Measurements from ENCODE around the gene RSPO4.

Gene RSPO4

DNA sequence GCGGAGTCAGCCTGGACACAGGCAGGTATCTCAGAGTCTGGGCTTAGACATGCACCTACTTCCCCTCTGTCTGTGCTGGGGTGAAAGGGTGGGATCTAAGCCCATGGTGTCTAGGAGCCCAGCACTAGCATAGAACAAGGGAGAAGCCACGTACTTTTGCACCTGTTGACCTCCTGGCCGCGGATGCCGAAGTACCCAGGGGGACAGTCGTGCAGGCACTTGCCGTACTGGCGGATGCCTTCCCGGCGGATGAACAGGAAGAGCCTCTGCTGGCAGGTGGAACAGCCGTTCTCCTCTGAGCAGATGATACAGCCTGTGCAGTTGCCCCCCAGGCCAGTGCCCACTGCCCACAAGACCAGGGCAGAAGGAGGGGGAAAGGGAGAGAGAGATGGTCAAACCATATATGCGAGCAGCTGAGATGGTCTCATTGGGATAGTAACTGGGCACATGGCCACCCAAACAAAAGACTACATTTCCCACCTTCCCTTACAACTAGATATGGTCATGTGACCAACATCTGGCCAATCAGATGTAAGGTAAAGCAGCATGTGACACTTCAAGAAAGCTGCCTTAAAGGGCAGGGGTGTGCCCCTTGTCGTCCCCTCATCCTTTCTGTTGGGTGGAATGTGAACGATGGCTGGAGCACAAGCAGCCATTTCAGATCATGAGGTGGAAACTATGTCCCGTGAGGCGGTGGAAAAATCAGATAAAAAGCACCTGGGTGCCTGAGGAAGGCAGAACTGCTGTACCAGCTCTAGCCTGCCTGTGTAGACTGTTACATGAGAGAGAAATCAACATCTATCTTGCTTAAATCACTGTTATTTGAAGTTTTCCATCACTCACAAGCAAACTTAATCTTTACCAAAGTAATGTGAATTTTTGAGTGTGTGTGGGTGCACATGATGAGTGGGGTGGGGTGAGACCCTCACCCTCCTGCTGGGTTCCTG, 34.0 kb downstream of the RSPO4 start:
- Histone ChIP-seq H3K36me3 (ENCODE audit: control insufficient read depth, insufficient read depth, low read length) (no peaks in the 10 kb centered on the region), H3K4me3 (ENCODE audit: extremely low read depth, insufficient read depth, low read length, poor library complexity, severe bottlenecking) (no peak overlapping the region), H3K9me3 (ENCODE audit: control insufficient read depth, low read length) (no peaks in the 10 kb centered on the region), H3K4me1 (ENCODE audit: control insufficient read depth, insufficient read depth, low read length, poor library complexity, severe bottlenecking) (no peaks in the 10 kb centered on the region), H3K27ac (ENCODE audit: low read depth, low read length, severe bottlenecking) (no peak overlapping the region)
- WGBS, 2 experiments (ENCODE audit: insufficient coverage in 2 of 2) = 80 to 93% methylated on average over 11 to 15 of the region's 16 CpGs

DNA sequence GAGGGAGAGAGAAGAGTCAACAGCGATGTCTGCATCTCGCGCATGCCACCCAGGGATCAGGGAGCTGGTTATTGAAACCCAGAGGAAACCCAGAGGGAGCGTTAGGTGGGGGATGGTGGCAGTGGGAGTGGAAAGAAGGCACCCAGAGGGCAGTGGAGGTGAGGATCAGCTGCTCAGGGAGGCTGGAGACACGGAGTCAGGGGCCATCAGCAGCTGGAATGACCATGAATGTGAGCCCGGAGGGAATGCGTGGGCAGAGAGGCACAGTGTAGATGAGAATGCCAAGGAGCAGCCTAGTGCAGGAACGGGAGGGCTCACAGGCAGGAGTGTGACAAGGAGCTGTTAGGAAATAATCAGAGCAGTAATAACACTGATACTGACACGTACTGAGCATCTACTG, 36.2 kb downstream of the RSPO4 start:
- 66 to 76% methylated on average over 8 of the region's 9 CpGs for WGBS, 2 experiments (ENCODE audit: insufficient coverage in 2 of 2)
- Histone ChIP-seq H3K27ac (ENCODE audit: low read depth, low read length, severe bottlenecking) (no peak overlapping the region), H3K4me3 (ENCODE audit: extremely low read depth, insufficient read depth, low read length, poor library complexity, severe bottlenecking) (no peak overlapping the region), H3K4me1 (ENCODE audit: control insufficient read depth, insufficient read depth, low read length, poor library complexity, severe bottlenecking) (no peaks in the 10 kb centered on the region), H3K36me3 (ENCODE audit: control insufficient read depth, insufficient read depth, low read length) (no peaks in the 10 kb centered on the region), H3K9me3 (ENCODE audit: control insufficient read depth, low read length) (no peaks in the 10 kb centered on the region)

GRCh38 chr20:963795-964194, 38.3 kb downstream of the RSPO4 start:
- H3K4me3 ChIP-seq (ENCODE audit: extremely low read depth, insufficient read depth, low read length, poor library complexity, severe bottlenecking) = no peak overlapping the region
- no peaks in the 10 kb centered on the region for H3K4me1 ChIP-seq (ENCODE audit: control insufficient read depth, insufficient read depth, low read length, poor library complexity, severe bottlenecking)
- H3K9me3 ChIP-seq (ENCODE audit: control insufficient read depth, low read length) = no peaks in the 10 kb centered on the region
- no peak overlapping the region for H3K27ac ChIP-seq (ENCODE audit: low read depth, low read length, severe bottlenecking)
- 89 to 91% methylated on average over 10 of the region's 10 CpGs for WGBS, 2 experiments (ENCODE audit: insufficient coverage in 2 of 2)
- H3K36me3 ChIP-seq (ENCODE audit: control insufficient read depth, insufficient read depth, low read length) = no peaks in the 10 kb centered on the region

DNA sequence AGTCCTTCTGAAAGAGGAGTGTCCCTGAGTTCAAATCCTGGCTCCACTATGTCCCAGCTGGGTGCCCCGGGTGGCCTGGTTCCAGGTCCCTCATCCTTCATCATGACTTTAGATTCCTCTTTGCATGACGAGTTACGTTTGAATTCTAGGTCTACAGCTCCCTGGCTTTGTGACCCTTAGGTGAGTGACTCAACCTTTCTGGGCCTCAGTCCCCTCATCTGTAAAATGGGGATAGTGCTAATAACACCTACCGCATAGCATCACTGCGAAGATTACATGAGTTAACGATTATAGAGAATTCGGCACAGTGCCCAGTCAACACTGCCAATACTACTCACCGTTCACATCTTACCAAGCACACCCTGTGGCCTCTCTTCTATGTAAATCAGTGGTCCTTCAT, 39.4 kb downstream of the RSPO4 start:
- 89 to 97% methylated on average over 6 to 8 of the region's 8 CpGs for WGBS, 2 experiments (ENCODE audit: insufficient coverage in 2 of 2)
- H3K9me3 ChIP-seq (ENCODE audit: control insufficient read depth, low read length) = no peaks in the 10 kb centered on the region
- no peaks in the 10 kb centered on the region for H3K4me1 ChIP-seq (ENCODE audit: control insufficient read depth, insufficient read depth, low read length, poor library complexity, severe bottlenecking)
- no peaks in the 10 kb centered on the region for H3K36me3 ChIP-seq (ENCODE audit: control insufficient read depth, insufficient read depth, low read length)
- H3K4me3 ChIP-seq (ENCODE audit: extremely low read depth, insufficient read depth, low read length, poor library complexity, severe bottlenecking) = no peak overlapping the region
- H3K27ac ChIP-seq (ENCODE audit: low read depth, low read length, severe bottlenecking) = no peak overlapping the region

DNA sequence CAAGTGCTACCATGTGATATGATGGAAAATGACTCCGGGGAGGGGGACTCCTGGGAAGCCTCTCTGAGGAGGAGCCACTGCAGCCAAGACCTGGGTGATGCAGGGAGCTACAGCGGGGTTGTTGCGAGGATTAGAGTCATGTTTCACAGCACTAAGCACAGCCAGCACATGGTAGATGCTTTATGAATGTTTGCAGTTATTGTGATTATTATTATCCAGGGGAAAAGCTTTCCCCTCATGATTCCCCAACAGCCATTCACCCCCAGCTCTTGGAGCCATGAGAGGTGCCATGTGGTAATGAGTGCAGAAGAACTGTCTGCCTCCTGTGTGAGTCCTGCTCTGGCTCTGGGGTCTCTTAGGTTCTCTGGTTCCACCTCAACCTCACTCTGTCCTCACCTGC, 39.9 kb downstream of the RSPO4 start:
- Histone ChIP-seq H3K9me3 (ENCODE audit: control insufficient read depth, low read length) (no peaks in the 10 kb centered on the region), H3K4me1 (ENCODE audit: control insufficient read depth, insufficient read depth, low read length, poor library complexity, severe bottlenecking) (no peaks in the 10 kb centered on the region), H3K36me3 (ENCODE audit: control insufficient read depth, insufficient read depth, low read length) (no peaks in the 10 kb centered on the region), H3K4me3 (ENCODE audit: extremely low read depth, insufficient read depth, low read length, poor library complexity, severe bottlenecking) (no peak overlapping the region), H3K27ac (ENCODE audit: low read depth, low read length, severe bottlenecking) (no peak overlapping the region)
- 73 to 86% methylated on average over 1 to 3 of the region's 3 CpGs for WGBS, 2 experiments (ENCODE audit: insufficient coverage in 2 of 2)

- Histone ChIP-seq H3K4me1 (ENCODE audit: control insufficient read depth, insufficient read depth, low read length, poor library complexity, severe bottlenecking) (no peaks in the 10 kb centered on the region), H3K9me3 (ENCODE audit: control insufficient read depth, low read length) (no peaks in the 10 kb centered on the region), H3K27ac (ENCODE audit: low read depth, low read length, severe bottlenecking) (no peak overlapping the region), H3K4me3 (ENCODE audit: extremely low read depth, insufficient read depth, low read length, poor library complexity, severe bottlenecking) (no peak overlapping the region), H3K36me3 (ENCODE audit: control insufficient read depth, insufficient read depth, low read length) (no peaks in the 10 kb centered on the region)
- WGBS, 2 experiments (ENCODE audit: insufficient coverage in 2 of 2) = 94 to 98% methylated on average over 2 of the region's 2 CpGs
Observed at GRCh38 chr20:961768-962167, 40.3 kb downstream of the RSPO4 start.

DNA sequence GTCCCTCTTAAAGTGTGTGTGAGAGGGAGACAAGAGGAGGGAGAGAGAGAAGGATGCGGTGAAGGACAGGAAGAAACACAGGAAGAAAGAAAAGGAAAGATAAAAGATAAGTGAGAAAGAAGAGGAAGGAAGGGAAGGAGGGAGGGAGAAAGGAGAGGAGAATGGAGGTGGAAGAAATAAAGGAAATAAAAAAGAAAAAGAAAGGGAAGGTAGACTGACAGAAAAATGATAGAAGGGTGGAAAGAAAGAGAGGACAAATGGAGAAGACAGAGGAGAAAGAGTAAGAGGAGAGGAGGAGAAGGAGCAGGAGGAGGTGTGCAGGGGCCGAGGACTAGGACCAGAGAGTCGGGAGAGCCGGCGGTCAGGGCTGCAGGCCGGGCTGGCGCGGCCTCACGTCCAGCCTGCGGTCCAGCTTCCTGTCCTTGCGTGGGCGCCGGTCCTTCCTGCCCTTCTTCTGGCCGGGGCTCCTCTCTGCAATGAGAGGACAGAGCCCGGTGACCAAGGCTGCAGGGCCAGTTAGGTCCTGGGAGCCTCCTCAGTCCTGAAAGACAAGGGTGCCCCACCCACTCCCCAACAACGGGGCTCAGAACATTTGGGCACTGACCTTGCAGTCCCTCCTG, 42.0 kb downstream of the RSPO4 start:
- H3K9me3 ChIP-seq (ENCODE audit: control insufficient read depth, low read length) = no peaks in the 10 kb centered on the region
- H3K27ac ChIP-seq (ENCODE audit: low read depth, low read length, severe bottlenecking) = no peak overlapping the region
- no peaks in the 10 kb centered on the region for H3K4me1 ChIP-seq (ENCODE audit: control insufficient read depth, insufficient read depth, low read length, poor library complexity, severe bottlenecking)
- H3K36me3 ChIP-seq (ENCODE audit: control insufficient read depth, insufficient read depth, low read length) = no peaks in the 10 kb centered on the region
- no peak overlapping the region for H3K4me3 ChIP-seq (ENCODE audit: extremely low read depth, insufficient read depth, low read length, poor library complexity, severe bottlenecking)
- 96% methylated on average over 15 to 16 of the region's 16 CpGs for WGBS, 2 experiments (ENCODE audit: insufficient coverage in 2 of 2)

DNA sequence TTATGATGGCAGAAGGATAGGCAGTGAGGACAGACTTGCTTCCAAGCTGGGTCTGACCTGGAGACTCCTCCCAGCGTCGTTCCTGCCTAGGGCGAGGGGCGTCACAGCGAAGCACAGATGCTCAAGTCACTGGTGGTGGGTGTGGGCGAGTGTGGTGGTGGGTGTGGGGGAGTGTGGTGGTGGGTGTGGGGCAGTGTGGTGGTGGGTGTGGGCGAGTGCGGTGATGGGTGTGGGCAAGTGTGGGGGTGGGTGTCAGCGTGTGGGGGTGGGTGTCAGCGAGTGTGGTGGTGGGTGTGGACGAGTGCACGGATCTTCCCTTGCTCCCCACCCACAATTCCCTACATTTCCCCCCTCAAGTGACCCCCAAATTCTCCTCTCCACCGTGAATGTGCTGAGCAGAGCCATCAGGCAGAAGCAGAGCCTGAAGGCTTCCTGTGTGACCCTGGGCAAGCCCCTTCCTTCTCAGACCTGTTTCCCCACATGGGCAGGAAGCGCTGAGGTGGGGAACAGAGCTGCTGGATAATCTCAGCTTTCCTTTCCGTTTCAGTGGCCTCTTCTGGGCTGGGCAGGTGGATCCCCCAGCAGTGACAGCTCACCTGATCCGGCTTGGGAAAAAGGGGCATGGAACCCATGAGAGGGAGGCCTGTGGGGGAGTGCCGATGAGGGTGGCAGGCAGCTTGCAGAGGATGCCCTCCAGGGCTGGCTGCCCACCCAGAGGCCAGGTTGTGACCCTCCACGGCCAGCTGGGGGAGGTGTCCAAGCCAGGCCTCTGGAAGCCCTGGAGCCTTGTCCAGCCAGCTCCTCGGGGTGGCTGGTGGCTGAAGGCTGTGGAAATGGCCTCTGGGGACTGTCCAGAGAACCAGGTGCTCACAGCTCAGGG, 42.9 kb downstream of the RSPO4 start:
- Histone ChIP-seq H3K9me3 (ENCODE audit: control insufficient read depth, low read length) (no peaks in the 10 kb centered on the region), H3K4me3 (ENCODE audit: extremely low read depth, insufficient read depth, low read length, poor library complexity, severe bottlenecking) (no peak overlapping the region), H3K27ac (ENCODE audit: low read depth, low read length, severe bottlenecking) (no peak overlapping the region), H3K36me3 (ENCODE audit: control insufficient read depth, insufficient read depth, low read length) (no peaks in the 10 kb centered on the region), H3K4me1 (ENCODE audit: control insufficient read depth, insufficient read depth, low read length, poor library complexity, severe bottlenecking) (no peaks in the 10 kb centered on the region)
- WGBS, 2 experiments (ENCODE audit: insufficient coverage in 2 of 2) = 85 to 88% methylated on average over 5 to 10 of the region's 19 CpGs

GRCh38 chr20:957544-957943, 44.6 kb downstream of the RSPO4 start:
- Histone ChIP-seq H3K4me1 (ENCODE audit: control insufficient read depth, insufficient read depth, low read length, poor library complexity, severe bottlenecking) (no peaks in the 10 kb centered on the region), H3K27ac (ENCODE audit: low read depth, low read length, severe bottlenecking) (no peak overlapping the region), H3K4me3 (ENCODE audit: extremely low read depth, insufficient read depth, low read length, poor library complexity, severe bottlenecking) (no peak overlapping the region), H3K36me3 (ENCODE audit: control insufficient read depth, insufficient read depth, low read length) (no peaks in the 10 kb centered on the region), H3K9me3 (ENCODE audit: control insufficient read depth, low read length) (no peaks in the 10 kb centered on the region)
- no CpG with 5 or more reads among the region's 1 CpG for WGBS, 2 experiments (ENCODE audit: insufficient coverage in 2 of 2)

DNA sequence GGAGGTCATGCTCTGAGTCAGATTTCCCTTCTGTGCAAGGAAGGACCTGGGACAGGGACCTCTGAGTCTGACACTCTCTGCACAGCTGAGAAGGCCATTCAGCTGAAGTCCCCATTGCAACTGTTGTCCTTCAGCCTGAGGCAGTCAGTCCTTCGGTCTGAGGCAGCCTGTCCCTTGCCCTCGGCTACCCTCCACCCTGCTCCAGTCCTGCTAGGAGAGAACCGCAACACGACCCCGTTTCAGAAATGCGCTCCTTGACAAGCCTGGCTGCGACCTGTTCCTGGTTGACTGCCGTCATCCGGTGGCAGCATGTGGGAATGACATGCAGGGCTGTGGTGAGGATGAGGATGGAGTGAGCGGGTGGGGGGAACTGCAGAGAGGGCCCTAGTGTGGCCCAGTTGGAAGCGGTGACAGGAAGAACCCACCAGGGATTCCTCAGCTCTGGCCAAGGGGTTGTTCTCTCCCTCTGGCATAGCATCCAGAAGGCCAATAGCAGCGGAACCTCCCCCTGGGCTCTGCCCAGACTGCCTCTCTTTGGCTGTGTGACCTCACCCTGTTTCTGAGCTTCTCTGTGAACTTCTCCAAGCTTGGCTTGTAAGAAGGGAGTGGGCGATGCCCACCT, 45.7 kb downstream of the RSPO4 start:
- 16% methylated on average over 7 to 12 of the region's 13 CpGs for whole genome bisulfite sequencing, 2 experiments (ENCODE audit: insufficient coverage in 2 of 2)
- Histone ChIP-seq H3K36me3 (ENCODE audit: control insufficient read depth, insufficient read depth, low read length) (no peaks in the 10 kb centered on the region), H3K27ac (ENCODE audit: low read depth, low read length, severe bottlenecking) (no peak overlapping the region), H3K4me1 (ENCODE audit: control insufficient read depth, insufficient read depth, low read length, poor library complexity, severe bottlenecking) (no peaks in the 10 kb centered on the region), H3K9me3 (ENCODE audit: control insufficient read depth, low read length) (no peaks in the 10 kb centered on the region), H3K4me3 (ENCODE audit: extremely low read depth, insufficient read depth, low read length, poor library complexity, severe bottlenecking) (no peak overlapping the region)

Data from mesodermal cell (in vitro differentiated cells).